HG03095 (cell line): ENCODE results near the gene KEL.

Experiments used
- ATAC-seq: cut with Tn5 transposase; IDR thresholded peaks from one replicate; pipeline ENCODE4 v1.9.1; 2021; ENCODE audit warnings: moderate library complexity; ENCODE audit not compliant: unreplicated experiment

The KEL gene

GRCh38 chr7:142932386-142933091 is 29.6 kb downstream of the KEL start:
- ATAC-seq, result no peak

- ATAC-seq, result no peak
Observed at GRCh38 chr7:142930126-142930730, 31.9 kb downstream of the KEL start.

- no peak for ATAC-seq
Observed at GRCh38 chr7:142927949-142928348, 34.2 kb downstream of the KEL start.

GRCh38 chr7:142927085-142927745 is 34.9 kb downstream of the KEL start:
- no peak for ATAC-seq

GRCh38 chr7:142925413-142925812 is 36.8 kb downstream of the KEL start:
- no peak for ATAC-seq

GRCh38 chr7:142923391-142923790 is 38.8 kb downstream of the KEL start:
- ATAC-seq, result no peak

- no peak for ATAC-seq
Observed at GRCh38 chr7:142919656-142920055, 42.5 kb downstream of the KEL start.

- no peak for ATAC-seq
Observed at GRCh38 chr7:142918901-142919300, 43.3 kb downstream of the KEL start.

- ATAC-seq, result no peak
Observed at GRCh38 chr7:142917447-142917846, 44.7 kb downstream of the KEL start.

GRCh38 chr7:142916508-142916907 is 45.7 kb downstream of the KEL start:
- ATAC-seq, result no peak

- no peak for ATAC-seq
Observed at GRCh38 chr7:142915315-142915714, 46.8 kb downstream of the KEL start.

GRCh38 chr7:142914121-142914520 is 48.0 kb downstream of the KEL start:
- ATAC-seq, result no peak

GRCh38 chr7:142913566-142913965 is 48.6 kb downstream of the KEL start:
- no peak for ATAC-seq

- no peak for ATAC-seq
Observed at GRCh38 chr7:142913051-142913450, 49.1 kb downstream of the KEL start.

- no peak for ATAC-seq
Observed at GRCh38 chr7:142910481-142910880, 51.7 kb downstream of the KEL start.

GRCh38 chr7:142910031-142910433 is 52.1 kb downstream of the KEL start:
- no peak for ATAC-seq

- ATAC-seq, result no peak
Observed at GRCh38 chr7:142908921-142909890, 53.0 kb downstream of the KEL start.

GRCh38 chr7:142908290-142908689 is 53.9 kb downstream of the KEL start:
- no peak for ATAC-seq

- ATAC-seq, result no peak
Observed at GRCh38 chr7:142906643-142907042, 55.5 kb downstream of the KEL start.

GRCh38 chr7:142905759-142906158 is 56.4 kb downstream of the KEL start:
- ATAC-seq, result no peak

GRCh38 chr7:142904128-142904527 is 58.0 kb downstream of the KEL start:
- ATAC-seq, result no peak
